Measurements from ENCODE around the gene MAST3.

The MAST3 gene

DNA sequence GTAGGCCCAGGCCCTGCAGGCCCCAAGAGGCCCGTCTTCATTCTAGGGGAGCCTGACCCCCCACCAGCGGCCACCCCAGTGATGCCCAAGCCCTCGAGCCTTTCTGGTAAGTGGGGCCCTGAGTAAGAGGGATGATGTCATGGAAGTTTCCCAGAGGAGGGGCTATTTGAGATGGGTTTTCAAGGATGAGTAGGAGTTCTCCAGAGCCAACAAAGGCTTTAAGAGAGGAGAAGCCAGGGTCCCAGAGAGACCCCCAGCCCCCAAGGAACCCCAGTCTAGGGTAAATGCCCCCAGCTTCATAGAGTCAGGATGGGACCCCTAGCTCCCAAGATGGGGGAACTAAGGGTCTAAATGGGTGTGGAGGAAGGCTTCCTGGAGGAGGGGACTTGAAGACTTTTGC is 46.3 kb downstream of the MAST3 start:
- no peak for TF ChIP-seq CTCF (IDR thresholded peaks at IDR 0.05; ENCODE audit: low read depth, low read length, missing control alignments)
- no peak for DNase-seq (ENCODE audit: low read depth)
- H3K4me3 ChIP-seq (ENCODE audit: low read depth, low read length), result no peak overlapping the region

- TF ChIP-seq CTCF (IDR thresholded peaks at IDR 0.05; ENCODE audit: low read depth, low read length, missing control alignments), result no peak
- no peak for DNase-seq (ENCODE audit: low read depth)
These were observed 46.8 kb downstream of the MAST3 start for GRCh38 chr19:18144361-18144760.

DNA sequence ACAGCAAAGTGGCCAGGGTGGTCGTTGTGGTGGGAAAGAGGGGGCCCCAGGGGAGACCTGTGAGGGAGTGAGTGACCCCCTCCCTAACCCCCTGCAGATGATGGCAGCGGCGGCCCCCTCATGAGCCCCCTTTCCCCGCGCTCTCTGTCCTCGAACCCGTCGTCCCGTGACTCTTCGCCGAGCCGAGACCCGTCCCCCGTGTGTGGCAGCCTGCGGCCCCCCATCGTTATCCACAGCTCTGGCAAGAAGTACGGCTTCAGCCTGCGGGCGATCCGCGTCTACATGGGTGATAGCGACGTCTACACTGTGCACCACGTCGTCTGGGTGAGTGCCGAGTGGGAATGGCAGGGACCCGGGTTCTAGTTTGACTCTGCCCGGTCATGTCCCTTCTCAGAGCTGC is 47.3 kb downstream of the MAST3 start:
- TF ChIP-seq CTCF (IDR thresholded peaks at IDR 0.05; ENCODE audit: low read depth, low read length, missing control alignments), result no peak
- DNase-seq (ENCODE audit: low read depth), result no peak
- H3K4me3 ChIP-seq (ENCODE audit: low read depth, low read length), result no peak overlapping the region

More at GRCh38 chr19:18144361-18144760, 46.8 kb downstream of the MAST3 start:
- no peak overlapping the region for H3K4me3 ChIP-seq (ENCODE audit: low read depth, low read length)

GRCh38 chr19:18145391-18145999 is 47.9 kb downstream of the MAST3 start:
- DNase-seq (ENCODE audit: low read depth), result no peak
- H3K4me3 ChIP-seq (ENCODE audit: low read depth, low read length), result no peak overlapping the region
- TF ChIP-seq CTCF (IDR thresholded peaks at IDR 0.05; ENCODE audit: low read depth, low read length, missing control alignments), result no peak

DNA sequence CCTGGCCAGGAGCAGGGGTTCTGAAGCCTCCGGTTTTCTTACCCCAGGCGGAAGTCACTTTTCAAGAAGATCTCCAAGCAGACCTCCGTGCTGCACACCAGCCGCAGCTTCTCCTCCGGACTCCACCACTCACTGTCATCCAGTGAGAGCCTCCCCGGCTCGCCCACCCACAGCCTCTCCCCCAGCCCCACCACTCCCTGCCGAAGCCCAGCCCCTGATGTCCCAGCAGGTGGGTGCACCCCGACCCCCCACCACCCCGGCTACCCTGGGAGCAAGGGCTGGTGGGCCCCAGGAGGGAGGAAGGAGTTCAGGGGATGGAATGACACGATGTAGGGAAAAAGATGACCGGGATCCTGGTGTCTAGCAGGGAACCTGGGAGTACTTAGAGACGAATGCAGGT is 49.8 kb downstream of the MAST3 start:
- no peak for DNase-seq (ENCODE audit: low read depth)
- TF ChIP-seq CTCF (IDR thresholded peaks at IDR 0.05; ENCODE audit: low read depth, low read length, missing control alignments), result no peak

GRCh38 chr19:18149596-18149975 is 52.0 kb downstream of the MAST3 start:
- DNase-seq (ENCODE audit: low read depth), result no peak
- no peak overlapping the region for H3K4me3 ChIP-seq (ENCODE audit: low read depth, low read length)
- TF ChIP-seq CTCF (IDR thresholded peaks at IDR 0.05; ENCODE audit: low read depth, low read length, missing control alignments), result no peak

More for the DNA sequence above, 49.8 kb downstream of the MAST3 start:
- H3K4me3 ChIP-seq (ENCODE audit: low read depth, low read length), result no peak overlapping the region
